HG03565 (cell line): ENCODE data around the gene ARRDC2.
"Not testable (repeated sequence)": the region's sequence is repeated elsewhere in the genome, so short reads cannot be mapped to it uniquely, and the experiment has no call there.

Experiments
- ATAC-seq: cut with Tn5 transposase; IDR thresholded peaks from one replicate; pipeline ENCODE4 v1.9.1; 2021; ENCODE audit warnings: mild to moderate bottlenecking, moderate library complexity; ENCODE audit not compliant: unreplicated experiment

ARRDC2 gene

DNA sequence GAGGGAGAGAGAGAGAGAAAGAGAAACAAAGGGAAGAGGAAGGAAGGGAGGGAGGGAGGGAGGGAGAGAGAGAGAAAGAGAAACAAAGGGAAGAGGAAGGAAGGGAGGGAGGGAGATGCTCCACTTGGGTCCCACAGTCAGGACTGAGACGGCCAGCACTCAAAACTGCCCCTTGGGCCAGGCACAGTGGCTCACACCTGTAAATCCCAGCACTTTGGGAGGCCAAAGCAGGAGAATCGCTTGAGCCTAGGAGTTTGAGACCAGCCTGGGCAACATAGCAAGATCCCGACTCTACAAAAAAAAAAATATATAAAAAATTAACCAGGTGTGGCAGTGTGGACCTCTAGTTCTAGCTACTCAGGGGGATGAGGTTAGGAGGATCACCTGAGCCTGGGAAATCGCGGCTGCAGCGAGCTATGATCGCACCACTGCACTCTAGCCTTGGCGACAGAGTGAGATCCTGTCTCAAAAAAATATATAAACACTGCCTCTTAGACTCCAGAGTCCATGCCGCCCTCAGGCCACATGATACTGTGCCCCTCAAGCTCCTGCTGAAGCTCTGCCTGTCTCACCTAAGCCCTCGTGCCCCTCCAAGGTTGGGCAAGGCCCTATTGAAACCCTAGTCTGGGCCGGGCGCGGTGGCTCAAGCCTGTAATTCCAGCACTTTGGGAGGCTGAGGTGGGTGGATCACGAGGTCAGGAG lies 8.4 kb downstream of the ARRDC2 start:
- ATAC-seq, result no peak

DNA sequence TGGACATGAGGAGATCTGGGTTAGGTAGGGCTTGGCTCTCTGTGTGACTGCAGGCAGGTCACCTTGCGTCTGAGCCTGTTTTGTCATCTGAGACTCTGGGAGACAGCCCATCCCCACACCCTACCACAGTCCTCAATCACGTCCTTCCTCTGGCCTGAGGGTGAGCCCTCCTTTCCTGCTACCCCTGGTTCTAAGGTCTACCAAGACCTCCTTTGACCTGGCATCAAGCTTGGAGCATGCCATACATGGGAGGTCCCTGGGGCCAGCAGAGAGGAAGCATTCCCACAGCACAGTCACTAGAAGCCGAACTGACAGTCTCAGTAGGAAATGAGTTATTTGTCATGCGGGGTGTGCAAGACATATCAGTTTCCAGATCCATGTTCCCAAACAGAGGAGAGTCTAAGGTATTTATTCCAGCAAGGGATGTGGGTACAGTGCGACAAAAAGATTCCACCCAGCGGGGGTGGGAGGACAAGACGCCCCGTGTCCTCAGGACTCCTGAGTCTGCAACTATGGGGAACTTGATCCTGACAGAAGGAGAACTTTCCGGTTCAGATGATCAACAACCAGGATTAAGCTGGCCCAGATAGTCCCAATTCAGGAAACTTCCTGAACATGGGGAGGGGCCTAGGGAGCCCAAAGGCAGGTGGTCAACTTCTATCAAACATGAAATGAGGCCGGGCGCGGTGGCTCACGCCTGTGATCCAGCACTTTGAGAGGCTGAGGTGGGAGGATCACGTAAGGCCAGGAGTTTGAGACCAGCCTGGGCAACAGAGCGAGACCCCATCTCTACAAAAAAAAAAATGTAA lies 9.5 kb downstream of the ARRDC2 start:
- no peak for ATAC-seq

DNA sequence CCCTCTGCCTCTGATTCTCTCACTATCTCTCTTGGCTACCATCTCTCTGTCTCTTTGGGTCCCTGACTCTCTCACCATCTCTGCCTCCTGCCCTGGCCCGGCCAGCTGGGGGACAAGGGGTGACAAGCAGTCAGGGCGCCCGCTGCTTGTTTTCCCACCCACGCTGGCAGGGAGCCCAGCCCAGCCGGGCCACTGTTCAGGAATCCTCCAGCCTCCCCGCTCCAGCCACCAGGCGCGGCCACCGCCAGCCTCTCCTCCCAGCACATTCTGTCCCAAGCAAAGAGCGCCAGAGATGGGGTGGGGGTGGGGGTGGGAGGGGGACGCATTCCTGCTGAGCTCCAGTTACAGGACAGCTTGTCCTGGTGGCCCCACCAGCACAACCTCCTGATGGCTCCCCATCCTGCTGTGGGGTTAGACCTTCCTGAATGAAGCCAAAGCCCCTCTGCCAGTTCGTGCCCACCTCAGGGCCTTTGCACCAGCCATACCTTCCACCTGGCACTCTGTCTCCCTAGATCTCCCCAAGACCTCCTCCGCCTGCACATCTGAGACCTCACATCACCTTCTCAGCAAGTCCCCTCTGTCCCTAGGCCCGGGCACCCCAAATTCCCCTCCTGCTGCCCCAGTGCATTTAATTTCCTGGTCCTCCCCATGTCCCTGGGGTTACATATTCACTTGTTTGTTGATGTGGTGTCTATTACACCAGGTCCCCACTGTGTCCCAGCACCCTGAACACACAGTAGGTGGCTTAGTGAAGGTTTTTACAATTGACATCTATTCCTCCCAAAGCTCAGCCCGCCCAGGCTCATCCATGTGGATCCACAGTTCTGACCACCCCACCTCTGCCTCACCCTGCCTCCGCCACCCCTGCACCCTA lies 12.5 kb downstream of the ARRDC2 start:
- ATAC-seq, result no peak

DNA sequence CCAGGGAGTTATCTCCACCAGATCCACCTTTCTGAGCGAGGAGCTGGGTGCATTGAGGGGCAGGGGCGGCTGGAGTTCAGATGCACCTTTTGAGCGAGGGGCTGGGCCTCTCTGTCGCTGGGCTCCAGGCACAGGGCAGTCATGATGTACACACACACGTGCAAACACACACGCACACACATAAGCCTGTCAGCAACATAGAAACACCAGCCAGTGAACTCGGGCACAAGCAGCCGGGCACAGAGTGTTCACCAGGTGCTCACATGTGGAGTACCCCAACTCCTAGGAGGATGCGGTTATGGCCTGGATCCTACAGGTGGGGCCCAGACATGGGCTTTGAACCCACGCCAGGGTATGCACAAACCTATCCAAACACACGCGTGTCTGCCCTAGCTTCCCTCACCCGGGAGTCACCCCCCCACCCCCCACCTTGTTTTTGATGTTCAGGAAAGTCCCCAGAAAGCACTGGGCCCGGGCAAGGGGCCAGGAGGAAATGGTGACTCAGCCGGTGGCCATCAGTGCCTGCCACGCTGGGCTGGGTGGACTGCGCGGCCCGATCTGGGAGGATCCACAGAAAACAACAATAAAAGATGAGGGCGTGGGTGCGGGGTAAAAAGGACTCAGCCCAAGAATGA lies 13.3 kb downstream of the ARRDC2 start:
- ATAC-seq, result no peak

DNA sequence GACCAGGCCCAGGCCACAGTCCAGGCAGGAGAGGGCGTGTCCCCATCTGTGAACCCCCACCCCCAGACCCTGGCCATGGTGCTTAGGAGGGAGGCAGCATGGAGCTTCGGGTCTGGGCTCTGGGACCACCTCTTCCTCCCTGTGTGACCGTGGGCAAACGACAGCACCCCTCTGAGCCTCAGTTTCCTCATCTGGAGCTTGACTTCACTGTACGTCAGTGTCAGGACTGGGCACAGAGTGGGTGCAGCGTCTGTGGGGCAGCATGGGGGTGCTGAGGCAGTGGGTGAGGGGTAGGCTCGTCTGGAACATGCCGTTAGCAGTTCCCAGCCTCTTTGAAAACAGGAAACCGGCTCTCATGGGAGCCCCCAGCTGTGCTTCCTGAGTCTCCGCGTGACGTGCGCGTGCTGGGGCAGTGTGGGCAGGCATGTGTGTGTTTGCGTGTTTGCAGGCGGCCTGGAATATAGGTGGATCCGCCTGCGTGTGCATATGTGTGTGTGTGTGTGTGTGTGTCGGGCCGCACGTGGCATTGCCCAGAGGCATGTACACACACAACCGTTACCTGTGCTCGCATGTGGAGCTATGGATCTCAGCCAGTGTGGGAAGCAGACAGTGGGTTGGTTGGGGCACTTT lies 15.8 kb downstream of the ARRDC2 start:
- ATAC-seq, result no peak

DNA sequence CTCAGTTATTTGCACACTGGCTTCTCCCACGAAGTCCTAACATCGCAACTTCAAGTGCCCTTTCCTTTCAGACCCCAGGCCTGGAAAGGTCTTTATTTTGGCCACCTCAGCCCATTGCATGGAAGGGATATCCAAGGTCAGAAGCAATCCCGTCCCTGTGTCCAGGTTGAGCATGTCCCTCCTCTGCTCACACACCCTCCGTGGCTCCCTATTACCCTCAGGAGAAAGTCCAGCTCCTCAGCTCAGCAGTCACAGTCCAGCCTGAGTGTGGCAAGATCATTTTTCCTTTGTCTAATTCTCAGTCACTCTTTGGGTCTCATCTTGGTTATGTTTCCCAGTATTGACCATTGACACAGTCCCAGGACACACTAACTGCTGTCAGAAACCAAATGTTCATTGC lies 19.2 kb downstream of the ARRDC2 start:
- ATAC-seq, result no peak

DNA sequence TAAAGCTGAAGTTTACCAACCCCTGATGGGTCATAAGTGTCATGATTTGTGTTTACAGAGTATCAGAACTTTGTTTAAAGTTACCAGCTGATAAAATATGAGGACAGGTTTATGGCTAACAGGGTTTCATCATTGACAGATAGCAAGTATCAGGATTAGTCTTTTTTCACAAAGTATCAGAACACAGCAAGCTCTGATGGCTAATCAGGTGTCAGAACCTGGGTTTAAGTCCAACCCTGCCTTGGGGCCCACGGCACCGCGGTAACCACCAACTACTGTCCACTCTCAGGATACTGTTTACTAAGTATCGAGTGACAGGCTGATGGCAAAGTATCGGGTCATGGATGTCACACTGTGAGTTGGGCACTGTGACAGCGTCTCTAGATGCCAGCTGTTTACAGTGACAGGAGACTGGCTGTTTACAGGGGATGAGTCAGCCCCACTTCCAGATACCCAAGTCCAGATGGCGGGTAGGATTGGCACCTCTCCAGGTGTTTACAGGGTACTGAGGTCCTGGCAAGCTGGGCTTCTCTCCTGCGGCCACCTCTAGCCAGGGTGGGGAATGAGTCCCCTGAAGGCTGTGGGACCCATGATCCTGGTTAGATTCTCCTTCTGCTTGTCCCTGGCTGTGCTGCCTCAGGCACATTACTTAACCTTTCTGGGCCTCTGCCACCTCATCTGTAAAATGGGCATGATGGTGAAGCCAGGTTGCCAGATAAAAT lies 21.8 kb downstream of the ARRDC2 start:
- no peak for ATAC-seq

DNA sequence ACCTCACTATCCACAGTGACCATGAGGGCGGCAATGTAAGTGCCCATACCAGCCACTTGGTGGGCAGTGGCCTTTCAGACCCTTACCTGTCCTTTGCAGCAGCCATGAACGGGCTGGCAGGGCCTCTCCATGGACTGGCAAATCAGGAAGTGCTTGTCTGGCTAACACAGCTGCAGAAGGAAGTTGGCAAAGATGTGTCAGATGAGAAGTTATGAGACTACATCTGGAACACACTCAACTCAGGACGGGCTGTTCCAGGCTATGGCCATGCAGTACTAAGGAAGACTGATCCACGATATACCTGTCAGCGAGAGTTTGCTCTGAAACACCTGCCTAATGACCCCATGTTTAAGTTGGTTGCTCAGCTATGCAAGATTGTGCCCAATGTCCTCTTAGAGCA lies 23.4 kb downstream of the ARRDC2 start:
- not testable (repeated sequence) for ATAC-seq

DNA sequence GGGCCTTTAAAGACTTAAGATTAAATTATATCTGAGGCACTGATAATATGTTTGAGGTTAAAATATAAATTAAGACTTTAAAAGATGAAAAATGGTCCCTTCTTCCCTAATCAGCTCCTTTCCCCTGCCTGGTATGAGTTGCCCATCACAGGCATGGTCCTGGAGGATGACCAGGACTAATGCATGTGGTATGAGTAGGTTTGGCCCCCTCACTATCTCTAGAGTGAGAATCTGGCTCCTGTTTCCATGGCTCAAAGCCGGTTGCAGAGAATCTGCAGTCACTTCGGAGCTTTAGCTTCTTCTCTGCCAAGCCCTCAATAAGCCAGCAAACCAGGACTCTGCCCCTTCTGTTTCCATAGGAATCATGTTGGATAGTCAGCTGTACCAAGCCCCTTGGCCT lies 24.1 kb downstream of the ARRDC2 start:
- ATAC-seq, result not testable (repeated sequence)

DNA sequence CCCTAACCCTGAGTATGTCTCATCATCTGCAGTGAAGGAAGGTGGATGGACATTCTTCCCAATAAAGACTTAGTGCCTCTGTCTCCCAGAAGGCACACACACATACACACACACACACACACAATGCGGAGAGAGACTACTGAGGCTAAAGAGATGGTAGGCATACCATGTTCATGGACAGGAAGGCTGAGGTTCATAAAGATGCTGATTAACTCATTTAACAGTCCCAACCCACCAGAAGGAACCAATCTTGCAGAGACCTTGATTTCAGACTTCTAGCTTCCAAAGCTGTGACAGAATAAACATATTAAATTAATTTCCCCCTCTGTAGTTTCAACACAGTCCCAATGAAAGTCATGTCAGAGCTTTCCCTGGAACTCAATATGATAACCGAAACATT lies 33.1 kb downstream of the ARRDC2 start:
- ATAC-seq, result no peak

DNA sequence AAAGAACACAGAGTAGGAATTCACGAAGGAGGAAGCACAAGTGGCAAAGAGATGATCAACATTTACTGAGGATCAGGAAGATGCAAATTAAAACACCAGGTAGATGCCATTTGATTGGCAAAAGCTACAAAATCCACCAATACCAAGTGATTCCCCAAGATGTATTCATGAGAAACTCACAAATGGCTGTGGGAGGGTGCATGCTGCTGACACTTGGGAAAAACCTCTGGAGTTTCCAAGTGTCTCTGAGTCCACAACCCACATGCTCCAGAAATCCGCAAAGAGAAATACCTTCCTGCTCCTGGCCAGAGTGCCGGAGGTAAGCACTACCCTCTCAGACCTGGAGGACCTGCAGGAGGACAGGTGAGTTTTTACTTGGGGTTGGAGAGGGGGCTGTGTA lies 35.7 kb downstream of the ARRDC2 start:
- no peak for ATAC-seq

DNA sequence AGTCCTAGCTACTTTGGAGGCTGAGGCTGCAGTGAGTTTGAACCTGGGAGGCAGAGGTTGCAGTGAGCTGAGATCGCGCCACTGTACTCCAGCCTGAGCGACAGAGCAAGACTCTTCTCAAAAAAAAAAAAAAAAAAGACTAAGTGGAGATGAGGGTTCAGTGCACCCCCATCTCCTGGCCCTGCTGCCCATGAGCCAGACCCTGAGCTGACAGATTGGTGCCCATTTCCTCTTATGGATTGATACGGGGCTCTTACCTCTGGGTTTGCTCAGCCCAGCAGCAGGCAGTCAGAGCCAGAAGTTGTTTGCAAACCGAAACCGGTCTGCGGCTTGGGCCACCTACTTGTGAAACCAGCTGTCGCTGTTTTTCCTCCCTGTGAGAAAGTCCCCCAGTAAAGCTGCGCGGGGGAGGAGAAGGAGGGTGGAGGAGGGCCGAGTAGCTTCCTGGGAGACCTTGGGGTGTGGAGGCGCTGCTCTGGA lies 36.9 kb downstream of the ARRDC2 start:
- peak; percentile 90 for ATAC-seq

DNA sequence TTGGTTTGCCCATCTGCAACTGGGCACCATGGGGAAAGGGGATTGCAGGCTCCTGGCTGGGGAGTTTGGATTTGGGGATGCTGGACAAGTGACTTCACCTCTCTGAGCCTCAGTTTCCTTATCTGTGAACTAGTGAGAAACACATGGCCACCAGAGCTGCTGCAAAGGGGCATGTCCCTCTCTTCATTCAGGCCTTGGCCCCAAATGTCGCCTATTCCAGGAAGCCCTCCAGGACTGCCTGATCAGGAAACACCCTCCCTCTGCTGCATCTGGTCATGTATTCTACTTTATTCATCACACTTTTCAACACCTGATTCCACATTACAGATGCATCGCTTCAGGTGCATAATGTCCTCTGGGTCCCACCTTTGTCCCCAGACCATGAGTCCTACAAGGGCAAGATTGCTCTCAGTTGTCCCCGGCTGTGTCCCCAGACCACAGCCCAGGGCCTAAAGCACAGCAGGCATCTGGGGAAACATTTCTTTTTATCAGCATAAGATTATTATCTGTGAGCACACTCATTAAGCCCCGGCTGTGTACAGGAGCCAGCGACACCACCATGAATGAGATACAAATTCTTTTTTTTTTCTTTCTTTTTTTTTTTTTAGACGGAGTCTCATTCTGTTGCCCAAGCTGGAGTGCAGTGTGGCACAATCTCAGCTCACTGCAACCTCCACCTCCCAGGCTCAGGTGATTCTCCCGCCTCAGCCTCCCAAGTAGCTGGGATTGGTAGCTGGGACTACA lies 37.5 kb downstream of the ARRDC2 start:
- no peak for ATAC-seq

DNA sequence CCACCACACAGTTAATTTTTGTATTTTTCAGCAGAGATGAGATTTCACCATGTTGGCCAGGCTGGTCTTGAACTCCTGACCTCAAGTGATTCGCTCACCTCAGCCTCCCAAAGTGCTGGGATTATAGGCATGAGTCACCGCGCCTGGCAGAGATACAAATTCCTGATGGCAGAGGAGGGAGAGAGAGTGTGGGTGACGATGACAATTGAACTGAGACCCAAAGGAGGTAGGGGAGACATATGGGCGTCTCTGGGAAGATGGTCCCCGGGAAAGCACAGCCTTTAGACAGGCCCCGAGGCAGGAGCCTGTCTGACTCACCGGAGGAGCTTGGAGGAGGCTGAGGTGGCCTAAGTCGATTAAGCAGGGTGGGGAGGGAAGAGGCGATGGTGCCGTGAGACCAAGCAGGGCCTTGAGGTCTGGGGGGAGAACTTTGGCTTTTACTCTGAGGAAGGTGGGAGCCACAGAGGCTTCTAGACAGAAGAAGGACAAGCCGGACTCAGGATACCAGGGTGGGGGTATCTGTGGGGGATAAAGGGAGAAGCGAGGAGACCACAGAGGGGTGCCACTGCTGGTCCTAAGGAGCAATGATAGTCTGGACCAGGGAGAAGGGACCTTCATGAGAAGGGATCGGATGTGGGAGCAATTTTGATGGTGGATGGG lies 38.2 kb downstream of the ARRDC2 start:
- ATAC-seq, result no peak

DNA sequence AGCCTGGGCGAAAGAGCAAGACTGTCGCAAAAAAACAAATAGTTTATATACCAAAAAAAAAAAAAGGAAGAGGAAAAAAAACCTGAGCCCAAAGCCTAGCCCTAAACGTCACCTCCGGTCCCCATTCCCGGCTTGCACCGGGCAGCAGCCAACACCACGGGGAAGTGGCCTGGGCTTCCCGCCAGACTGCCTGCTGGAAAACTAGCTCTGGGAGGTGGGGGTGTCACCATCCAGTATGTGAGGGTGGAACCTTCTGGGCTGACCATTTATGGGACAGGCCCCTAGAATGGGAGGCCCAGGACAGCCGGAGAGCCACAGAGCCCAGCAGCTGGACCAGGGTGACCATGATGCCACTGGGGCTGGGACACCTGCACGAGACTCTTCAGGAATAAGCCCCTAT lies 41.4 kb downstream of the ARRDC2 start:
- no peak for ATAC-seq

DNA sequence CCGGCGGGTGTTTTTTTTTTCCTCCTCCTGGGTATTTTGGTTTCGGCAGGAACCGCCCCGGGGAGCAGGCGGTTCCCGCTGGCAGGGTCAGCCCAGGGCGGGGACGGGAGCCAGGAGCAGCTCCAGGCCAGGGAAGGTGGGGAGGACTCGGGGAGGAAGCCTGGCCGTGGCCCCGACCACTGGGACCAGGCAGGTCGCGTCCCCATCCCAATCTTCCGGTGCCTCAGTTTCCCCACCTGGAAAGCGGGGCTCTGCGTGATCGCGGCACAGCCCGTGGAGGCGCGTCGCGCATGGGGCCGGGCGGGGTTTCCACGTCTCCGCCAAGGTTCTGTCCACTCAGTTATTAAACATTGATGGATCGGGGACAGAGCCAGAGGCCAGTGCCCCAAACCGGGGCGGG lies 43.9 kb downstream of the ARRDC2 start:
- ATAC-seq, result no peak

DNA sequence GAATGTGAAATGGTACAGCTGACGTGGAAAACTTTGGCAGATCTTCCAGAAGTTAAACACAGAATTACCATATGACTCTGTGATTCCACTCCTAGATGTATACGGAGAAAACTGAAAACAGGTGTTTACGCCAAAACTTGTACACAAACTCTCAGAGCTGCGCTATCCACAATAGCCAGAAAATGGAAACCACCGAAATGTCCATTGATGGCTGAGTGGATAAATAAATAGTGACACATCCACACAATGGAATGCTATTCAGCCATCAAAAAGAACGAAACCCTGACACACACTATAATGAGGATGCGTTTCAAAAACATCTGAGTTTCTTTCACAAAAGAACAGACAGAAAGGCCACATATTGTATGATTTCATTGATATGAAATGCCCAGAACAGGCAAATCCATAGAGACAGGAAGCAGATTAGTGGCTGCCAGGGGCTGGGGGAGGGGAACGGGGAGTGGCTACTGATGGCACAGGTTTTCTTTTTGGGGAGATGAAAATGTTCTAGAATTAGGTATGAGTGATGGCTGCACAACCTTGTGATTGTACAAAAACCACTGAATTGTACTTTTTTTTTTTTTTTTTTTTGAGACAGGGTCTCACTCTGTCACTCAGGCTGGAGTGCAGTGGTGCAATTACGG lies 45.7 kb downstream of the ARRDC2 start:
- no peak for ATAC-seq

DNA sequence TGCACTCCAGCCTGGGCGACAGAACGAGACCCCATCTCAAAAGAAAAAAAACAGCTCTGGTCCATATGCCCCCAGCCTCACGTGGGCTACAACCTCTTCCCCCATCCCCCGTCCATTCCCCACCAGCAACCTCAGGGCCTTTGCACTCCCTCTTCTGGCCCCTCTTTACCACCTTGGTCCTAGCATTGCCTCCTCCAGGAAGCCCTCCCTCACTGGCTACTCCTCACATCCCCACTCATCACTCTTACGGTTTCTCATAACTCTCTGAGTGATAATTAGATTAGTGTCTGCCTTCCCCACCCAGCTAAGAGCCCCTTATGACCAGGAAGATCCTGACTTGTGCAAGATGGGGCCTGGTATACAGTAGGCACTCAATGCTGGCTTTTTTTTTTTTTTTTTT lies 48.0 kb downstream of the ARRDC2 start:
- ATAC-seq, result no peak
